H1 (cell line): Measurements from ENCODE around the gene C14orf119. TPM values are rescaled to one million over a fixed set of nuclear protein-coding genes. Genes with fewer than 3 reads are reported as not detected.

ENCODE experiments used
- CTCF ChIA-PET: fragments of 300-600 bp; sonication (Branson Sonifier 250); formaldehyde crosslinking; loops from one replicate; lab custom pipeline; 2021; ENCODE audit not compliant: partially characterized antibody; lab: Charles Lee
- POLR2A ChIA-PET: fragments of 300-600 bp; sonication (Branson Sonifier 250); formaldehyde crosslinking; loops from one replicate; lab custom pipeline; 2021; ENCODE audit warnings: inconsistent platforms; ENCODE audit not compliant: partially characterized antibody; lab: Charles Lee
- DNase-seq, 2 experiments: peaks; one replicate each; pipeline versions ENCODE4 v3.0.0 to v3.0.0-alpha.2; 2010 to 2022; ENCODE audit warnings: low spot score in 2 of 2, low read depth in 1 of 2, mixed read lengths in 1 of 2
- FAIRE-seq: peaks from 2 replicates; lab custom pipeline; 2011; peaks lifted over from hg19 to GRCh38; lab: Jason Lieb, UNC
- H2AFZ ChIP-seq: 2 replicates; pipeline ENCODE4 v1.8.1; 2012; ENCODE audit warnings: low read length, inconsistent platforms
- H2AK5ac ChIP-seq: 2 replicates; pipeline ENCODE4 v1.6.1; 2013; ENCODE audit warnings: low read depth, low read length
- H2BK120ac ChIP-seq: replicated peaks from 2 replicates; pipeline ENCODE3; 2013; ENCODE audit warnings: low read depth, low read length, inconsistent platforms
- H2BK12ac ChIP-seq: 2 replicates; pipeline ENCODE4 v1.6.1; 2013; ENCODE audit warnings: low read depth, low read length
- H2BK15ac ChIP-seq: 2 replicates; pipeline ENCODE4 v1.6.1; 2013; ENCODE audit warnings: low read length
- H2BK20ac ChIP-seq: 2 replicates; pipeline ENCODE4 v1.6.1; 2013; ENCODE audit warnings: low read length
- H2BK5ac ChIP-seq: 2 replicates; pipeline ENCODE4 v1.6.1; 2013; ENCODE audit warnings: low read depth, low read length
- H3K14ac ChIP-seq: 2 replicates; pipeline ENCODE4 v1.6.1; 2013; ENCODE audit warnings: inconsistent platforms; ENCODE audit not compliant: insufficient read length
- H3K18ac ChIP-seq: 2 replicates; pipeline ENCODE4 v1.6.1; 2013; ENCODE audit warnings: low read length; ENCODE audit errors: extremely low read depth
- H3K23ac ChIP-seq: 2 replicates; pipeline ENCODE4 v1.6.1; 2013; ENCODE audit warnings: inconsistent platforms; ENCODE audit not compliant: insufficient read length
- H3K23me2 ChIP-seq: 2 replicates; pipeline ENCODE4 v1.6.1; 2013; ENCODE audit warnings: low read depth, low read length
- H3K27ac ChIP-seq: 2 replicates; pipeline ENCODE4 v1.6.1; 2011; ENCODE audit warnings: low read depth, low read length, inconsistent platforms
- H3K27me3 ChIP-seq, 4 experiments: replicated peaks in 1 of 4; 1 replicate in 1 of 4; 2 replicates in 3 of 4; pipeline versions ENCODE4 v1.6.1 to v1.8.1; 2011 to 2013; ENCODE audit warnings: low read length in 3 of 4, mild to moderate bottlenecking in 3 of 4, inconsistent platforms in 2 of 4, mixed read lengths in 2 of 4, moderate library complexity in 1 of 4; ENCODE audit not compliant: control insufficient read depth in 3 of 4, insufficient read depth in 3 of 4; ENCODE audit errors: extremely low read depth in 1 of 4
- H3K36me3 ChIP-seq, 4 experiments: 2 replicates each; pipeline versions ENCODE4 v1.6.1 to v1.8.1; 2011 to 2013; ENCODE audit warnings: mild to moderate bottlenecking in 4 of 4, low read length in 3 of 4, moderate library complexity in 2 of 4, control low read depth in 1 of 4, inconsistent platforms in 1 of 4; ENCODE audit not compliant: insufficient read depth in 4 of 4, control insufficient read depth in 2 of 4
- H3K4ac ChIP-seq: replicated peaks from 2 replicates; pipeline ENCODE3; 2013; ENCODE audit warnings: low read length, low read depth, mixed read lengths, inconsistent platforms; ENCODE audit not compliant: insufficient read length
- H3K4me1 ChIP-seq, 4 experiments: replicated peaks in 1 of 4; 1 replicate in 1 of 4; 2 replicates in 3 of 4; pipeline versions ENCODE4 v1.6.1 to v1.8.1; 2011 to 2013; ENCODE audit warnings: low read length in 3 of 4, inconsistent platforms in 2 of 4, mixed read lengths in 1 of 4; ENCODE audit not compliant: insufficient read depth in 4 of 4, control insufficient read depth in 3 of 4
- H3K4me2 ChIP-seq, 2 experiments: 2 replicates each; pipeline versions ENCODE4 v1.6.1 to v1.8.1; 2011 to 2013; ENCODE audit warnings: low read depth in 2 of 2, low read length in 2 of 2, control low read depth in 1 of 2, inconsistent platforms in 1 of 2, mild to moderate bottlenecking in 1 of 2; ENCODE audit not compliant: insufficient read depth in 1 of 2
- H3K4me3 ChIP-seq, 4 experiments: fragments of 200-600, 300-600 bp in 1 of 4; sonication (generic), shearing (Covaris generic), sonication (Bioruptor Twin) in 1 of 4; 2 replicates each; pipeline versions ENCODE4 v1.5.1 to v1.8.1; 2011 to 2016; ENCODE audit warnings: low read length in 4 of 4, low read depth in 3 of 4, control low read depth in 2 of 4, inconsistent platforms in 2 of 4, mild to moderate bottlenecking in 2 of 4, mixed read lengths in 1 of 4, moderate library complexity in 1 of 4; ENCODE audit not compliant: insufficient read depth in 2 of 4; ENCODE audit errors: extremely low read depth in 1 of 4
- H3K56ac ChIP-seq: replicated peaks from 2 replicates; pipeline ENCODE3; 2013; ENCODE audit warnings: low read depth, mild to moderate bottlenecking, mixed read lengths, low read length, inconsistent platforms; ENCODE audit not compliant: insufficient read length
- H3K79me1 ChIP-seq: 2 replicates; pipeline ENCODE4 v1.6.1; 2013; ENCODE audit warnings: low read depth, low read length, control low read depth
- H3K79me2 ChIP-seq, 2 experiments: 2 replicates each; pipeline versions ENCODE4 v1.6.1 to v1.8.1; 2012 to 2013; ENCODE audit warnings: low read length in 2 of 2, mild to moderate bottlenecking in 2 of 2, inconsistent platforms in 1 of 2; ENCODE audit not compliant: insufficient read depth in 2 of 2, control insufficient read depth in 1 of 2
- H3K9ac ChIP-seq, 4 experiments: replicated peaks in 1 of 4; 1 replicate in 1 of 4; 2 replicates in 3 of 4; pipeline versions ENCODE4 v1.6.1 to v1.8.1; 2011 to 2013; ENCODE audit warnings: low read depth in 3 of 4, low read length in 3 of 4, control low read depth in 2 of 4, mild to moderate bottlenecking in 2 of 4, moderate library complexity in 2 of 4, inconsistent platforms in 1 of 4; ENCODE audit errors: extremely low read depth in 1 of 4
- H3K9me3 ChIP-seq, 2 experiments: 2 replicates each; pipeline versions ENCODE4 v1.6.1 to v1.8.1; 2012 to 2013; ENCODE audit warnings: mild to moderate bottlenecking in 2 of 2, moderate library complexity in 2 of 2, control low read depth in 1 of 2, inconsistent platforms in 1 of 2, low read depth in 1 of 2, low read length in 1 of 2, mixed read lengths in 1 of 2; ENCODE audit not compliant: insufficient read depth in 2 of 2
- H4K20me1 ChIP-seq, 2 experiments: replicated peaks in 1 of 2; 2 replicates each; pipeline versions ENCODE3 to v1.8.1; 2011 to 2013; ENCODE audit warnings: inconsistent platforms in 2 of 2, low read length in 2 of 2, mild to moderate bottlenecking in 1 of 2; ENCODE audit not compliant: insufficient read depth in 2 of 2, control insufficient read depth in 1 of 2
- H4K5ac ChIP-seq: 2 replicates; pipeline ENCODE4 v1.6.1; 2013; ENCODE audit warnings: low read length, low read depth, mixed read lengths, inconsistent platforms; ENCODE audit not compliant: insufficient read length
- H4K8ac ChIP-seq: 2 replicates; pipeline ENCODE4 v1.8.0; 2013; ENCODE audit warnings: mild to moderate bottlenecking, moderate library complexity, low read length, inconsistent platforms; ENCODE audit not compliant: insufficient read depth; ENCODE audit errors: extremely low read depth
- H4K91ac ChIP-seq: replicated peaks from 2 replicates; pipeline ENCODE3; 2013; ENCODE audit warnings: low read length, mixed read lengths, inconsistent platforms; ENCODE audit not compliant: insufficient read length
- EGR1 ChIP-seq: IDR thresholded peaks from 2 replicates; pipeline ENCODE4 v1.6.1; 2011; ENCODE audit warnings: low read depth, low read length, borderline replicate concordance
- NANOG ChIP-seq: IDR thresholded peaks from 2 replicates; pipeline ENCODE4 v1.6.1; 2011; ENCODE audit warnings: low read length, low read depth, mild to moderate bottlenecking, inconsistent platforms; ENCODE audit not compliant: insufficient read depth, poor library complexity, severe bottlenecking
- PHF8 ChIP-seq: fragments of 200-600 bp; sonication (generic); conservative IDR thresholded peaks from 2 replicates; pipeline ENCODE4 v1.7.1; 2012; ENCODE audit warnings: low read depth, mild to moderate bottlenecking, inconsistent platforms, low read length, moderate library complexity
- RNF2 ChIP-seq: fragments of 200-900, 300-1000 bp; sonication (generic); IDR thresholded peaks from 2 replicates; pipeline ENCODE4 v1.7.1; 2016; ENCODE audit warnings: borderline replicate concordance, low read depth, mild to moderate bottlenecking, antibody characterized with exemption, low read length; ENCODE audit not compliant: poor library complexity, severe bottlenecking; ENCODE audit errors: missing control alignments
- TBP ChIP-seq: IDR thresholded peaks from 2 replicates; pipeline ENCODE4 v1.6.1; 2011; ENCODE audit warnings: low read depth, low read length, improper control_type of control experiment
- WGBS, 2 experiments: shearing (Covaris generic) in 1 of 2; methylation state at CpG; one replicate each; pipeline versions ENCODE4 v1.1.6 to v1.1.7; 2013 to 2015; ENCODE audit warnings: low lambda C conversion rate in 2 of 2, mixed read lengths in 2 of 2, inconsistent platforms in 1 of 2, low coverage in 1 of 2, missing lambda C conversion rate in 1 of 2; ENCODE audit not compliant: insufficient replicate concordance in 2 of 2, insufficient coverage in 1 of 2, insufficient read length in 1 of 2; ENCODE audit errors: extremely low coverage in 1 of 2, missing lambda C conversion rate in 1 of 2; 5-methylcytosine and 5-hydroxymethylcytosine counted together
- polyA plus RNA-seq, 7 experiments: library from polyadenylated mRNA; depleted of rRNA in 3 of 7; stranded (reverse) in 5 of 7; unstranded in 2 of 7; fragments of >200 nt in 5 of 7; fragments of 200-250 nt in 2 of 7; gene quantifications; 1 replicate in 5 of 7; 2 replicates in 1 of 7; 4 replicates in 1 of 7; pipeline versions ENCODE4 v1.2.1 to v1.2.3, GENCODE V29; 2011 to 2013; ENCODE audit warnings: missing spikeins in 2 of 7, mixed read lengths in 2 of 7
- total RNA-seq: library from RNA; stranded (reverse); fragmentation: NEBNext Ultra II Directional; extraction: Animal tissue kit (Norgen Biotek cat#: 25700); gene quantifications from 2 replicates; pipeline ENCODE4 v1.2.1, GENCODE V29; 2021

C14orf119 gene
- total and polyA plus RNA-seq, 2 of the 8 experiments (the other 6 are each of a cell fraction or from before 2014, with no cell fraction given): 78.1 to 94.0 TPM

DNA sequence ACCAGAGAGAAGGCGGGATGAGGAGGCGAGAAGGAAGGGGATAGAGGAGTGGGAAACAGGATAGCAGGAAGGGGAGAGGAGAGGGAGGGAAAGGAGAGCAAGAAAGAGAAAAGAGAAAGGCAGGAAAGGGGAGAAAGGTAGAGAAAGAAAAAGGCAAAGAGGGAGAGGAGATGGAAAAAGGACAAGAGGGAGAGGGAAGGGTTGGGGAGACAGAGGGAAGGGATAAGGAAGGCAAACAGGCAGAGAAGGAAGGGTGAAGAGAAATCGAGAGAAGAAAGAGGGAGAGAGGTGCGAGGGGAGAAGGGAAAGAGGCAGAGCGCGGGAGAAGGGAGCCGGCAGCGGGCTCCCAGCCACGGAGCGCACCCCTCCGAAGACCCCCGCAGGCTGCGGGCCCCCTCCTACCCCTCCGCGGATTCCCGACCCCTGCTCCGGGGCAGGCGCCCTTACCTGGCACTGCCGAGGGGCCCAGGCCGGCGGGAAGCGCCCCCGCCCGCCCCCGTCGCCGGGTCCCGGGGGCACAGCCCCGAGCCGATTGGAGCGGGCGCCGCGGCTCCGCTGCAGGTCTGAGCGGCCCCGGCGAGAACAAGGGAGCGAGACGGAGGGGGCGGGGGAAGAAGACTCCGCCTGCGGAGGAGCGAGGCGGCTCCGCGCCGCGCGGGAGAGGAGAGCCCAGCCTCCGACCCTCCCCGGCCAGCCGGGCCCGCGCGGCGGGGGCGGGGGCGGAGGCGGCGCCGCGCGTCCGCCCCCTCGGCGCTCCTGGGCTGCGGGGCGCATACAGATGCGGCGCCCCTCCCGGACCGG, 38.1 kb upstream of the C14orf119 start, which contains the start of gene CDH24:
CDH24 (minus strand) TSS at position 565 of the 801 bp plus-strand sequence. CDS start 1,787 bp downstream, outside the sequence.
- Histone ChIP-seq H2BK120ac (no peak within 1 kb of the TSS), H2BK20ac (0 out of 2 replicates have a peak within 1 kb of the TSS, but pooled peaks have one; percentile 13), H3K18ac (peak within 1 kb of the TSS; percentile 90), H3K79me2 (no peaks in the 10 kb centered on the region), H3K23ac (no peak within 1 kb of the TSS), H2AK5ac (no peak within 1 kb of the TSS), H3K27me3 (no peaks in the 10 kb centered on the region; a peak in 1 of 7 replicates), H3K9me3 (no peaks in the 10 kb centered on the region), H4K20me1 (peaks cover 4 to 8% of the 10 kb centered on the region in 2 experiments), H3K4me1 (peaks cover 0 to 15% (median 4%) of the 10 kb centered on the region in 4 experiments; a peak in 4 of 7 replicates), H2AFZ (no peak within 1 kb of the TSS; the same call in 1 of the 2 replicates), H4K5ac (peak within 1 kb of the TSS; percentile 47), H3K36me3 (peaks cover 11 to 32% (median 24%) of the 10 kb centered on the region in 4 experiments), H2BK12ac (peak within 1 kb of the TSS; percentile 27; the same call in 1 of the 2 replicates), H4K8ac (peak within 1 kb of the TSS; percentile 72), H3K4ac (no peak within 1 kb of the TSS), H3K9ac (peak within 1 kb of the TSS; percentile 58 to 66 (median 62); a peak in 6 of 7 replicates), H4K91ac (peak within 1 kb of the TSS; percentile 51), H3K56ac (peak within 1 kb of the TSS; percentile 60), H3K27ac (peak within 1 kb of the TSS; percentile 64; the same call in 1 of the 2 replicates), H3K23me2 (peaks cover 12% of the 10 kb centered on the region), H2BK15ac (no peak within 1 kb of the TSS), H3K4me2 (peak within 1 kb of the TSS; percentile 89 to 91), H3K79me1 (no peaks in the 10 kb centered on the region; the same call in 1 of the 2 replicates), H3K4me3 (peak within 1 kb of the TSS; percentile 34 to 82 (median 65)), H3K14ac (no peak within 1 kb of the TSS), H2BK5ac (peak within 1 kb of the TSS; percentile 15; the same call in 1 of the 2 replicates)
- 2% methylated on average over 9 of the region's 73 CpGs; no CpG with 5 or more reads in 1 of the 2 experiments for WGBS, 2 experiments
- FAIRE-seq (no peak), DNase-seq (peak in 1 of 2 experiments; percentile 83)
- CTCF ChIA-PET: interaction anchor here (0.5 to 29.2 kb wide), 47 partner anchors 8 to 1131 kb away, joined by 3 to 785 read pairs (median 4); partner anchors contain the start of genes ACIN1, AJUBA, CEBPE and HAUS4
- POLR2A ChIA-PET: interaction anchor here (0.9 to 6.2 kb wide), 33 partner anchors 9 to 369 kb away, joined by 3 to 65 read pairs (median 5); partner anchors contain the start of genes ACIN1, AJUBA, C14orf119 and HAUS4
- TF ChIP-seq NANOG (no peak), RNF2 (peak; percentile 14), PHF8 (peak; percentile 65), EGR1 (peak; percentile 64; the same call in 1 of the 2 replicates), TBP (no peak)
